Activated CD4-positive, alpha-beta T cell treated with anti-CD3 and anti-CD28 coated beads for 36 hours (primary cell): ENCODE data around the gene MECP2. TPM values are rescaled to one million over a fixed set of nuclear protein-coding genes. Genes with fewer than 3 reads are reported as not detected.

Experiments
- ATAC-seq: fragments of 200-7000 bp; cut with Tn5 transposase; one replicate; pipeline ENCODE4 v1.10.0; 2021; ENCODE audit warnings: mild to moderate bottlenecking, moderate library complexity
- CTCF ChIA-PET: fragments of 350-600 bp; sonication (Branson Sonifier 250); formaldehyde crosslinking; loops from one replicate; lab custom pipeline; 2021; ENCODE audit warnings: antibody characterized with exemption; lab: Charles Lee
- POLR2A ChIA-PET: fragments of 350-600 bp; sonication (Branson Sonifier 250); formaldehyde crosslinking; loops from one replicate; lab custom pipeline; 2021; ENCODE audit warnings: antibody characterized with exemption, inconsistent platforms; lab: Charles Lee
- DNase-seq: peaks from one replicate; pipeline ENCODE4 v3.0.0-alpha.2; 2020
- H3K27ac Mint-ChIP-seq: one replicate; pipeline ENCODE4 v1.8.0; 2021; ENCODE audit warnings: mixed read lengths
- H3K27me3 Mint-ChIP-seq: one replicate; pipeline ENCODE4 v1.8.0; 2021; ENCODE audit warnings: mixed read lengths
- H3K36me3 Mint-ChIP-seq: one replicate; pipeline ENCODE4 v1.8.0; 2021; ENCODE audit warnings: low read depth, mixed read lengths
- H3K4me1 Mint-ChIP-seq: one replicate; pipeline ENCODE4 v1.8.0; 2021; ENCODE audit warnings: mixed read lengths
- H3K4me3 Mint-ChIP-seq: one replicate; pipeline ENCODE4 v1.8.0; 2021; ENCODE audit warnings: mild to moderate bottlenecking, moderate library complexity, mixed read lengths
- H3K9me3 Mint-ChIP-seq: one replicate; pipeline ENCODE4 v1.8.0; 2021; ENCODE audit warnings: low read depth, mixed read lengths
- intact Hi-C, 2 experiments: fragments of 100-400 bp; cut with DNase I in 1 of 2; cut with micrococcal nuclease in 1 of 2; formaldehyde crosslinking; loops; one replicate each; pipeline versions ENCODE4 v1.14.2 to v1.15.1; 2022 to 2024; cut with DNase I, micrococcal nuclease
- total RNA-seq, 2 experiments: library from RNA; stranded (reverse); gene quantifications; one replicate each; pipeline ENCODE4 v1.2.3, GENCODE V29; 2021

MECP2 gene
- total RNA-seq, 2 experiments from 2014 or later = 50.7 to 60.0 TPM

- DNase-seq (no peak), ATAC-seq (no peak)
- Mint-ChIP-seq H3K9me3 (no peaks in the 10 kb centered on the region), H3K27me3 (no peaks in the 10 kb centered on the region), H3K36me3 (peaks cover 16% of the 10 kb centered on the region), H3K27ac (no peak overlapping the region), H3K4me3 (no peak overlapping the region), H3K4me1 (peaks cover 10% of the 10 kb centered on the region)
- intact Hi-C loops = no loop called here
- CTCF ChIA-PET = no interaction called here
- POLR2A ChIA-PET = no interaction called here
These were observed 65.4 kb downstream of the MECP2 start for GRCh38 chrX:154032160-154032559.

GRCh38 chrX:154030715-154031305, 66.7 kb downstream of the MECP2 start:
- ChIA-PET POLR2A (interaction anchor here (0.6 kb wide), 1 partner anchor 503 kb away, joined by 5 read pairs; no protein-coding TSS in a partner anchor), CTCF (no interaction called here)
- DNase-seq (no peak), ATAC-seq (no peak)
- intact Hi-C loops = no loop called here
- Mint-ChIP-seq H3K27ac (no peak overlapping the region), H3K27me3 (no peaks in the 10 kb centered on the region), H3K9me3 (no peaks in the 10 kb centered on the region), H3K4me3 (no peak overlapping the region), H3K36me3 (peaks cover 13% of the 10 kb centered on the region), H3K4me1 (peaks cover 2% of the 10 kb centered on the region)

- no peaks in the 10 kb centered on the region for H3K27me3 Mint-ChIP-seq
- CTCF ChIA-PET = no interaction called here
- no peaks in the 10 kb centered on the region for H3K9me3 Mint-ChIP-seq
- ATAC-seq (no peak), DNase-seq (no peak)
- peaks cover 2% of the 10 kb centered on the region for H3K4me1 Mint-ChIP-seq
- no peak overlapping the region for H3K27ac Mint-ChIP-seq
- POLR2A ChIA-PET = no interaction called here
- no peak overlapping the region for H3K4me3 Mint-ChIP-seq
- intact Hi-C loops = no loop called here
- peaks cover 13% of the 10 kb centered on the region for H3K36me3 Mint-ChIP-seq
These were observed 67.3 kb downstream of the MECP2 start for GRCh38 chrX:154030266-154030665.

GRCh38 chrX:154029439-154029838, 68.1 kb downstream of the MECP2 start:
- DNase-seq = peak; percentile 28
- CTCF ChIA-PET = interaction anchor here (0.6 kb wide), 1 partner anchor 472 kb away, joined by 8 read pairs; no protein-coding TSS in a partner anchor
- no peak overlapping the region for H3K27ac Mint-ChIP-seq
- H3K4me1 Mint-ChIP-seq = peaks cover 2% of the 10 kb centered on the region
- peak; percentile 33 for ATAC-seq
- no peaks in the 10 kb centered on the region for H3K9me3 Mint-ChIP-seq
- POLR2A ChIA-PET = no interaction called here
- no peak overlapping the region for H3K4me3 Mint-ChIP-seq
- H3K27me3 Mint-ChIP-seq = no peaks in the 10 kb centered on the region
- H3K36me3 Mint-ChIP-seq = peaks cover 8% of the 10 kb centered on the region
- intact Hi-C loops = no loop called here

- ChIA-PET CTCF (interaction anchor here (0.6 kb wide), 1 partner anchor 472 kb away, joined by 8 read pairs; no protein-coding TSS in a partner anchor), POLR2A (no interaction called here)
- no peak overlapping the region for H3K4me3 Mint-ChIP-seq
These were observed 68.9 kb downstream of the MECP2 start for GRCh38 chrX:154028502-154029184.

GRCh38 chrX:154027986-154028385, 69.5 kb downstream of the MECP2 start:
- peaks cover 8% of the 10 kb centered on the region for H3K36me3 Mint-ChIP-seq
- POLR2A ChIA-PET = no interaction called here
- no peak overlapping the region for H3K27ac Mint-ChIP-seq
- H3K4me3 Mint-ChIP-seq = no peak overlapping the region
- H3K9me3 Mint-ChIP-seq = no peaks in the 10 kb centered on the region
- ATAC-seq = no peak
- no peaks in the 10 kb centered on the region for H3K27me3 Mint-ChIP-seq
- CTCF ChIA-PET = interaction anchor here (2.7 kb wide), 1 partner anchor 15 kb away, joined by 10 read pairs; no protein-coding TSS in a partner anchor
- H3K4me1 Mint-ChIP-seq = peaks cover 2% of the 10 kb centered on the region
- intact Hi-C loops = no loop called here
- no peak for DNase-seq

More at GRCh38 chrX:154028502-154029184, 68.9 kb downstream of the MECP2 start:
- intact Hi-C loops = no loop called here
- DNase-seq (no peak), ATAC-seq (no peak)
- H3K9me3 Mint-ChIP-seq = no peaks in the 10 kb centered on the region
- peaks cover 2% of the 10 kb centered on the region for H3K4me1 Mint-ChIP-seq
- H3K36me3 Mint-ChIP-seq = peaks cover 8% of the 10 kb centered on the region
- no peaks in the 10 kb centered on the region for H3K27me3 Mint-ChIP-seq
- H3K27ac Mint-ChIP-seq = no peak overlapping the region

GRCh38 chrX:154027022-154027402, 70.5 kb downstream of the MECP2 start:
- no peaks in the 10 kb centered on the region for H3K9me3 Mint-ChIP-seq
- H3K36me3 Mint-ChIP-seq = peaks cover 8% of the 10 kb centered on the region
- no peak for DNase-seq
- no peak overlapping the region for H3K4me3 Mint-ChIP-seq
- CTCF ChIA-PET = interaction anchor here (1.4 to 2.7 kb wide), 2 partner anchors 14 to 15 kb away, joined by 3 to 10 read pairs; no protein-coding TSS in a partner anchor
- POLR2A ChIA-PET = no interaction called here
- H3K4me1 Mint-ChIP-seq = peaks cover 2% of the 10 kb centered on the region
- no peaks in the 10 kb centered on the region for H3K27me3 Mint-ChIP-seq
- H3K27ac Mint-ChIP-seq = no peak overlapping the region
- ATAC-seq = no peak
- intact Hi-C loops = no loop called here

- no peak overlapping the region for H3K4me3 Mint-ChIP-seq
- no peak overlapping the region for H3K27ac Mint-ChIP-seq
- H3K4me1 Mint-ChIP-seq = peaks cover 4% of the 10 kb centered on the region
- peaks cover 8% of the 10 kb centered on the region for H3K36me3 Mint-ChIP-seq
- ChIA-PET CTCF (interaction anchor here (0.7 to 2.7 kb wide), 3 partner anchors 9 to 15 kb away, joined by 3 to 10 read pairs (median 3); no protein-coding TSS in a partner anchor), POLR2A (no interaction called here)
- H3K27me3 Mint-ChIP-seq = no peaks in the 10 kb centered on the region
- no peaks in the 10 kb centered on the region for H3K9me3 Mint-ChIP-seq
- no peak for DNase-seq
- no peak for ATAC-seq
- intact Hi-C loops = no loop called here
These were observed 71.1 kb downstream of the MECP2 start for GRCh38 chrX:154026136-154027021.

- CTCF ChIA-PET = interaction anchor here (0.8 to 2.7 kb wide), 2 partner anchors 12 to 27 kb away, joined by 3 to 10 read pairs; no protein-coding TSS in a partner anchor
- Mint-ChIP-seq H3K4me1 (peaks cover 9% of the 10 kb centered on the region), H3K4me3 (no peak overlapping the region), H3K27ac (no peak overlapping the region), H3K36me3 (peaks cover 7% of the 10 kb centered on the region), H3K27me3 (no peaks in the 10 kb centered on the region), H3K9me3 (no peaks in the 10 kb centered on the region)
- POLR2A ChIA-PET = interaction anchor here (0.6 kb wide), 1 partner anchor 46 kb away, joined by 3 read pairs; no protein-coding TSS in a partner anchor
- DNase-seq (no peak), ATAC-seq (no peak)
- intact Hi-C loops = no loop called here
These were observed 72.3 kb downstream of the MECP2 start for GRCh38 chrX:154025230-154025629.

GRCh38 chrX:154024271-154024670, 73.2 kb downstream of the MECP2 start:
- no peak for ATAC-seq
- Mint-ChIP-seq H3K36me3 (peaks cover 6% of the 10 kb centered on the region), H3K4me3 (no peak overlapping the region), H3K27me3 (no peaks in the 10 kb centered on the region), H3K4me1 (peaks cover 9% of the 10 kb centered on the region), H3K9me3 (no peaks in the 10 kb centered on the region), H3K27ac (no peak overlapping the region)
- ChIA-PET CTCF (no interaction called here), POLR2A (no interaction called here)
- DNase-seq = no peak
- intact Hi-C loops = loop anchor here in 1 of 2 experiments (5.0 kb wide), 1 partner anchor 52 kb away; the partner anchor contains the start of genes HCFC1 and TMEM187
